Psoas muscle (tissue), 8 donors: Measurements from ENCODE around the gene OR51B2. TPM values are rescaled to one million over a fixed set of nuclear protein-coding genes. Genes with fewer than 3 reads are reported as not detected.

ENCODE experiments used
- ATAC-seq, 4 donors: fragments of 200-7000 bp; cut with Tn5 transposase; one replicate each; pipeline ENCODE4 v1.9.1; 2020; ENCODE audit warnings: moderate library complexity in 3 of 4, mild to moderate bottlenecking in 2 of 4
- DNase-seq, 2 donors: peaks; one replicate each; pipeline ENCODE4 v3.0.0-alpha.2; 2020
- H3K27ac ChIP-seq: fragments of 200-600 bp; one replicate; pipeline ENCODE4 v1.8.0; 2022
- H3K27me3 ChIP-seq, 3 donors: fragments of 200-600 bp in 1 of 3; one replicate each; pipeline versions ENCODE4 v1.6.1 to v1.8.0; 2013 to 2022; ENCODE audit warnings: low read length in 2 of 3, mild to moderate bottlenecking in 2 of 3, moderate library complexity in 1 of 3; ENCODE audit not compliant: insufficient read depth in 3 of 3
- H3K36me3 ChIP-seq, 2 donors: fragments of 200-600 bp in 1 of 2; one replicate each; pipeline versions ENCODE4 v1.6.1 to v1.8.0; 2013 to 2022; ENCODE audit warnings: low read depth in 1 of 2, mild to moderate bottlenecking in 1 of 2, moderate library complexity in 1 of 2; ENCODE audit not compliant: insufficient read depth in 1 of 2
- H3K4me1 ChIP-seq: fragments of 200-600 bp; one replicate; pipeline ENCODE4 v1.8.0; 2022
- H3K4me3 ChIP-seq: fragments of 200-600 bp; one replicate; pipeline ENCODE4 v1.8.0; 2022; ENCODE audit warnings: mild to moderate bottlenecking
- H3K9me3 ChIP-seq: fragments of 200-600 bp; one replicate; pipeline ENCODE4 v1.8.0; 2022
- CTCF ChIP-seq: fragments of 200-600 bp; IDR thresholded peaks from one replicate; pipeline ENCODE4 v1.8.0; 2022; ENCODE audit warnings: antibody characterized with exemption
- WGBS, 3 donors: extraction: QIAGEN DNeasy Blood & Tissue Kit; methylation state at CpG; one replicate each; pipeline versions ENCODE4 v1.1.6 to v1.1.7; 2013; 5-methylcytosine and 5-hydroxymethylcytosine counted together
- intact Hi-C, 2 donors: fragments of 100-400 bp; cut with DNase I; formaldehyde crosslinking; loops; one replicate each; pipeline versions ENCODE4 v1.11.0 to v1.14.2; 2022
- long read RNA-seq, 2 donors: library from polyadenylated mRNA; unstranded; transcript quantifications; one replicate each; pipeline ENCODE4 v2.0.0, GENCODE V29; 2021
- polyA plus RNA-seq, 3 donors: library from polyadenylated mRNA; stranded (reverse); fragments of 200-250 nt; gene quantifications; one replicate each; pipeline ENCODE4 v1.2.3, GENCODE V29; 2013
- total RNA-seq, 4 donors: library from RNA; stranded (reverse); fragmentation: NEBNext Ultra II Directional in 2 of 4; extraction: Animal tissue kit (Norgen Biotek cat#: 25700) in 2 of 4; gene quantifications; one replicate each; pipeline versions ENCODE4 v1.2.1 to v1.2.4, GENCODE V29; 2021 to 2023
- donor health status: healthy with polysubstance abuse.
- donor health status: DM: no; HTN: no; CAD: no; lungs with moderate emphysema.
- donor health status: Bipolar disorder and iron deficiency.
- donor health status: healthy.
- donor health status: DM: yes; HTN: yes; CAD: no.
- donor health status: DM: no; HTN: no; CAD: no.
- donor health status: DM: no; HTN: no; CAD: no.
- donor health status: DM: yes; HTN: yes; CAD: no.

OR51B2 gene, protein sequence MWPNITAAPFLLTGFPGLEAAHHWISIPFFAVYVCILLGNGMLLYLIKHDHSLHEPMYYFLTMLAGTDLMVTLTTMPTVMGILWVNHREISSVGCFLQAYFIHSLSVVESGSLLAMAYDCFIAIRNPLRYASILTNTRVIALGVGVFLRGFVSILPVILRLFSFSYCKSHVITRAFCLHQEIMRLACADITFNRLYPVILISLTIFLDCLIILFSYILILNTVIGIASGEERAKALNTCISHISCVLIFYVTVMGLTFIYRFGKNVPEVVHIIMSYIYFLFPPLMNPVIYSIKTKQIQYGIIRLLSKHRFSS
- total RNA-seq: not detected
- polyA plus RNA-seq: not detected
- long read RNA-seq, donor 1: 0 reads
- long read RNA-seq, donor 2: 0 reads

- H3K36me3 ChIP-seq: no peaks in the 10 kb centered on the region
- TF ChIP-seq CTCF: no peak
- H3K9me3 ChIP-seq: no peaks in the 10 kb centered on the region
- intact Hi-C loops: no loop called here
- no peak within 1 kb of the TSS for H3K27ac ChIP-seq
- no peak within 1 kb of the TSS for H3K4me3 ChIP-seq
- H3K27me3 ChIP-seq: no peaks in the 10 kb centered on the region
- ATAC-seq (no peak), DNase-seq (no peak)
- WGBS, 3 donors: 69 to 79% (median 75%) methylated on average over 3 of the region's 3 CpGs
- no peaks in the 10 kb centered on the region for H3K4me1 ChIP-seq
Observed at GRCh38 chr11:5324197-5324596, at the start of gene OR51B2. OR51B2 (minus strand) TSS chr11:5324297; CDS start chr11:5324297, 0 bp downstream.

DNA sequence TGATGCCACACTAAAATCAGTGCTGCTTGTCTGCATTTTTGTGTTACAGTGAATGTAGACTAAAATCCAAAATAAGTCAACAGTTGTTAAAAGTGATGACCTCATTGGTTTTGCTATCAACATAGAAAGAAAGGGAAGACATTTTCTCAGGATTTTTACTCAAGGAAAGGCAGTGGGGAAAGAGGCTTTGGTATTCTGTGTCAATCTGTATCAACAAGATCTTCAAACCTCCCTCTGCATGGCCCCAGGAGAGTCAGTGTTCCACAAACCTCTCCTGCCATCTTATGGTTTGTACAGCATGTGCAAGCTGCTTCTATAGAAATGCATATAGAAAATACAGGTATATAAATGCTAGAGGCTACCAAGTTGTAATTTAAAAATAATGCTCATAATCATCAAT is 45.7 kb upstream of the OR51B2 start:
- ATAC-seq: no peak
- H3K27me3 ChIP-seq: no peaks in the 10 kb centered on the region
- TF ChIP-seq CTCF: no peak

DNA sequence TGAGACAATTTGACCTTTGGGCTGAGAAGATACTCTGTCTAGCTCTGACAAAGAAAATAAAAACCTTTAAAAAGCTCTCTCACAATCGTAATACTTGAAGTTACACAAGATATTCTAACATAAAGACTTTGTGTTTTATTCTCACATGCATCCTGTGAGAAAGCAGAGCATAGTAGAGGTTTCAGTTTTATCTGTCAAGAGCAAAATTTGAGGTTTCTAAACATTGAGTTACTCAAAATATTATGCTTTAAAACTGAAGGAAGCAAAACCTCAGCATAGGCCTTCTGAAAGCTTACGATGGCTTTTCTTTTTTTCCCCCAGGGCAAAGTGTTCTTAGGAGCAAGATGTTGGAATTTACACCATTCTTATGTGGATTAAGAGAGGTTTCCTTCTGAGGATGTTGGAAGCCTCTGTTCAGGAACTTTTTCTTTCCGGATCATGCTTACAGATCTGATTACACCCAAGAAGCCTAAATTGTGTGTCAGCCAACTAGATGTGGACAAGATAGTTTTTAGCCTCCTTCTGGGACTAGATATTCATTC is 44.5 kb upstream of the OR51B2 start:
- no peak for DNase-seq
- intact Hi-C loops: no loop called here
- Histone ChIP-seq H3K4me1 (no peaks in the 10 kb centered on the region), H3K36me3 (no peaks in the 10 kb centered on the region), H3K4me3 (no peak overlapping the region), H3K27me3 (no peaks in the 10 kb centered on the region), H3K27ac (no peak overlapping the region), H3K9me3 (no peaks in the 10 kb centered on the region)
- no peak for ATAC-seq
- WGBS, 3 donors: 38 to 50% (median 48%) methylated on average over 3 of the region's 3 CpGs
- TF ChIP-seq CTCF: no peak

More for the DNA sequence above, 45.7 kb upstream of the OR51B2 start:
- intact Hi-C loops: no loop called here
- H3K9me3 ChIP-seq: no peaks in the 10 kb centered on the region
- no peak overlapping the region for H3K4me3 ChIP-seq
- H3K27ac ChIP-seq: no peak overlapping the region
- H3K4me1 ChIP-seq: no peaks in the 10 kb centered on the region
- DNase-seq: no peak
- no peaks in the 10 kb centered on the region for H3K36me3 ChIP-seq

- DNase-seq (no peak), ATAC-seq (no peak)
- H3K9me3 ChIP-seq: no peaks in the 10 kb centered on the region
- no peaks in the 10 kb centered on the region for H3K36me3 ChIP-seq
- H3K27ac ChIP-seq: no peak overlapping the region
- 41 to 87% (median 74%) methylated on average over 2 of the region's 2 CpGs for WGBS, 3 donors
- intact Hi-C loops: no loop called here
- H3K4me3 ChIP-seq: no peak overlapping the region
- H3K27me3 ChIP-seq: no peaks in the 10 kb centered on the region
- H3K4me1 ChIP-seq: no peaks in the 10 kb centered on the region
- TF ChIP-seq CTCF: no peak
Observed at GRCh38 chr11:5367448-5368074, 43.5 kb upstream of the OR51B2 start.
